Measurements from ENCODE around the gene KRI1.

GRCh38 chr19:10508707-10509106, 57.1 kb downstream of the KRI1 start:
- TF ChIP-seq, protein P1, sequence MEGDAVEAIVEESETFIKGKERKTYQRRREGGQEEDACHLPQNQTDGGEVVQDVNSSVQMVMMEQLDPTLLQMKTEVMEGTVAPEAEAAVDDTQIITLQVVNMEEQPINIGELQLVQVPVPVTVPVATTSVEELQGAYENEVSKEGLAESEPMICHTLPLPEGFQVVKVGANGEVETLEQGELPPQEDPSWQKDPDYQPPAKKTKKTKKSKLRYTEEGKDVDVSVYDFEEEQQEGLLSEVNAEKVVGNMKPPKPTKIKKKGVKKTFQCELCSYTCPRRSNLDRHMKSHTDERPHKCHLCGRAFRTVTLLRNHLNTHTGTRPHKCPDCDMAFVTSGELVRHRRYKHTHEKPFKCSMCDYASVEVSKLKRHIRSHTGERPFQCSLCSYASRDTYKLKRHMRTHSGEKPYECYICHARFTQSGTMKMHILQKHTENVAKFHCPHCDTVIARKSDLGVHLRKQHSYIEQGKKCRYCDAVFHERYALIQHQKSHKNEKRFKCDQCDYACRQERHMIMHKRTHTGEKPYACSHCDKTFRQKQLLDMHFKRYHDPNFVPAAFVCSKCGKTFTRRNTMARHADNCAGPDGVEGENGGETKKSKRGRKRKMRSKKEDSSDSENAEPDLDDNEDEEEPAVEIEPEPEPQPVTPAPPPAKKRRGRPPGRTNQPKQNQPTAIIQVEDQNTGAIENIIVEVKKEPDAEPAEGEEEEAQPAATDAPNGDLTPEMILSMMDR (IDR thresholded peaks at IDR 0.05) = no peak
- TF ChIP-seq POLR2A (IDR thresholded peaks at IDR 0.05) = no peak
